SK-N-SH (cell line): ENCODE results near the gene CCSER1.

Experiments used
- EP300 ChIP-seq, 2 experiments: IDR thresholded peaks; 2 replicates each; pipeline versions ENCODE4 v1.4.0 to v1.6.1; 2012; ENCODE audit warnings: borderline replicate concordance in 1 of 2, low read depth in 1 of 2, low read length in 1 of 2
- POLR2AphosphoS5 ChIP-seq: IDR thresholded peaks from 2 replicates; pipeline ENCODE4 v1.6.1; 2012; ENCODE audit warnings: low read depth, low read length
- SMC3 ChIP-seq: IDR thresholded peaks from 2 replicates; pipeline ENCODE4 v1.6.1; 2012; ENCODE audit warnings: low read depth, low read length, improper control_type of control experiment
- TCF12 ChIP-seq: IDR thresholded peaks from 2 replicates; pipeline ENCODE4 v1.4.0; 2012
- TF ChIP-seq, protein P1 (sequence below): IDR thresholded peaks from 2 replicates; pipeline ENCODE4 v1.4.0; 2012; ENCODE audit warnings: low read depth
- TF ChIP-seq, protein P2 (sequence below): IDR thresholded peaks from 2 replicates; pipeline ENCODE4 v1.6.1; 2012; ENCODE audit warnings: mild to moderate bottlenecking, low read depth, low read length, moderate library complexity
- TF ChIP-seq, protein P3 (sequence below): fragments of 150-350 bp; IDR thresholded peaks from 2 replicates; pipeline ENCODE4 v1.6.1; 2017; ENCODE audit warnings: antibody characterized with exemption, low read length, low read depth, borderline replicate concordance
- TF ChIP-seq, protein P4 (sequence below): fragments of 200-600 bp; sonication (generic); IDR thresholded peaks from 2 replicates; pipeline ENCODE4 v1.6.1; 2017; ENCODE audit warnings: antibody characterized with exemption, mild to moderate bottlenecking, moderate library complexity

DNA sequence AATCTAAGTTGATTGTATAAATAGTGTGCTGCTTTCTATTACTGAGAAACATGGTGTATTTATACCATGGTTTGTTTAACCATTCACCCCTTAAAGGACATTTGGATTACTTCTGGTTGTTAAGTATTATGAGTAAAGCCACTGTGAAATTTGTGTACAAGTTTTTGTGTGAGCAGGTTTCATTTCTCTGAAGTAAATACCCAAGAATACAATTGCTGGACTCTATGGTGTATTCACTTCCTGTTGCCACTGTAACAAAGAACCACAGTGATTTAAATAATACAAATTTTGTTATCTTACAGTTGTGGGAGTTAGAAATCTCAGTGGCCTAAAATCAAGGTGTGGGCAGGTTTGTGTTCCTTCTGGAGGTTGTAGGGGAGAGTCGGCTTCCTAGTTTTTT is 869.6 kb downstream of the CCSER1 start:
- TF ChIP-seq TCF12 (no peak), POLR2AphosphoS5 (no peak), EP300 (IDR thresholded peaks at IDR 0.05; ENCODE audit: borderline replicate concordance in 1 of 2, low read depth in 1 of 2, low read length in 1 of 2) (no peak), SMC3 (no peak)
- TF ChIP-seq, protein P1, sequence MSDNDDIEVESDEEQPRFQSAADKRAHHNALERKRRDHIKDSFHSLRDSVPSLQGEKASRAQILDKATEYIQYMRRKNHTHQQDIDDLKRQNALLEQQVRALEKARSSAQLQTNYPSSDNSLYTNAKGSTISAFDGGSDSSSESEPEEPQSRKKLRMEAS, result no peak
- TF ChIP-seq, protein P2, sequence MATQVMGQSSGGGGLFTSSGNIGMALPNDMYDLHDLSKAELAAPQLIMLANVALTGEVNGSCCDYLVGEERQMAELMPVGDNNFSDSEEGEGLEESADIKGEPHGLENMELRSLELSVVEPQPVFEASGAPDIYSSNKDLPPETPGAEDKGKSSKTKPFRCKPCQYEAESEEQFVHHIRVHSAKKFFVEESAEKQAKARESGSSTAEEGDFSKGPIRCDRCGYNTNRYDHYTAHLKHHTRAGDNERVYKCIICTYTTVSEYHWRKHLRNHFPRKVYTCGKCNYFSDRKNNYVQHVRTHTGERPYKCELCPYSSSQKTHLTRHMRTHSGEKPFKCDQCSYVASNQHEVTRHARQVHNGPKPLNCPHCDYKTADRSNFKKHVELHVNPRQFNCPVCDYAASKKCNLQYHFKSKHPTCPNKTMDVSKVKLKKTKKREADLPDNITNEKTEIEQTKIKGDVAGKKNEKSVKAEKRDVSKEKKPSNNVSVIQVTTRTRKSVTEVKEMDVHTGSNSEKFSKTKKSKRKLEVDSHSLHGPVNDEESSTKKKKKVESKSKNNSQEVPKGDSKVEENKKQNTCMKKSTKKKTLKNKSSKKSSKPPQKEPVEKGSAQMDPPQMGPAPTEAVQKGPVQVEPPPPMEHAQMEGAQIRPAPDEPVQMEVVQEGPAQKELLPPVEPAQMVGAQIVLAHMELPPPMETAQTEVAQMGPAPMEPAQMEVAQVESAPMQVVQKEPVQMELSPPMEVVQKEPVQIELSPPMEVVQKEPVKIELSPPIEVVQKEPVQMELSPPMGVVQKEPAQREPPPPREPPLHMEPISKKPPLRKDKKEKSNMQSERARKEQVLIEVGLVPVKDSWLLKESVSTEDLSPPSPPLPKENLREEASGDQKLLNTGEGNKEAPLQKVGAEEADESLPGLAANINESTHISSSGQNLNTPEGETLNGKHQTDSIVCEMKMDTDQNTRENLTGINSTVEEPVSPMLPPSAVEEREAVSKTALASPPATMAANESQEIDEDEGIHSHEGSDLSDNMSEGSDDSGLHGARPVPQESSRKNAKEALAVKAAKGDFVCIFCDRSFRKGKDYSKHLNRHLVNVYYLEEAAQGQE, result no peak
- TF ChIP-seq, protein P3, sequence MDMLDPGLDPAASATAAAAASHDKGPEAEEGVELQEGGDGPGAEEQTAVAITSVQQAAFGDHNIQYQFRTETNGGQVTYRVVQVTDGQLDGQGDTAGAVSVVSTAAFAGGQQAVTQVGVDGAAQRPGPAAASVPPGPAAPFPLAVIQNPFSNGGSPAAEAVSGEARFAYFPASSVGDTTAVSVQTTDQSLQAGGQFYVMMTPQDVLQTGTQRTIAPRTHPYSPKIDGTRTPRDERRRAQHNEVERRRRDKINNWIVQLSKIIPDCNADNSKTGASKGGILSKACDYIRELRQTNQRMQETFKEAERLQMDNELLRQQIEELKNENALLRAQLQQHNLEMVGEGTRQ, result no peak
- TF ChIP-seq, protein P4, sequence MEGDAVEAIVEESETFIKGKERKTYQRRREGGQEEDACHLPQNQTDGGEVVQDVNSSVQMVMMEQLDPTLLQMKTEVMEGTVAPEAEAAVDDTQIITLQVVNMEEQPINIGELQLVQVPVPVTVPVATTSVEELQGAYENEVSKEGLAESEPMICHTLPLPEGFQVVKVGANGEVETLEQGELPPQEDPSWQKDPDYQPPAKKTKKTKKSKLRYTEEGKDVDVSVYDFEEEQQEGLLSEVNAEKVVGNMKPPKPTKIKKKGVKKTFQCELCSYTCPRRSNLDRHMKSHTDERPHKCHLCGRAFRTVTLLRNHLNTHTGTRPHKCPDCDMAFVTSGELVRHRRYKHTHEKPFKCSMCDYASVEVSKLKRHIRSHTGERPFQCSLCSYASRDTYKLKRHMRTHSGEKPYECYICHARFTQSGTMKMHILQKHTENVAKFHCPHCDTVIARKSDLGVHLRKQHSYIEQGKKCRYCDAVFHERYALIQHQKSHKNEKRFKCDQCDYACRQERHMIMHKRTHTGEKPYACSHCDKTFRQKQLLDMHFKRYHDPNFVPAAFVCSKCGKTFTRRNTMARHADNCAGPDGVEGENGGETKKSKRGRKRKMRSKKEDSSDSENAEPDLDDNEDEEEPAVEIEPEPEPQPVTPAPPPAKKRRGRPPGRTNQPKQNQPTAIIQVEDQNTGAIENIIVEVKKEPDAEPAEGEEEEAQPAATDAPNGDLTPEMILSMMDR, result no peak
